ENCODE results near the gene MAML2. TPM values are rescaled to one million over a fixed set of nuclear protein-coding genes. Genes with fewer than 3 reads are reported as not detected.

MAML2 gene
- polyA plus RNA-seq, 3 donors = 30.1 to 32.2 (median 32.0) TPM

DNA sequence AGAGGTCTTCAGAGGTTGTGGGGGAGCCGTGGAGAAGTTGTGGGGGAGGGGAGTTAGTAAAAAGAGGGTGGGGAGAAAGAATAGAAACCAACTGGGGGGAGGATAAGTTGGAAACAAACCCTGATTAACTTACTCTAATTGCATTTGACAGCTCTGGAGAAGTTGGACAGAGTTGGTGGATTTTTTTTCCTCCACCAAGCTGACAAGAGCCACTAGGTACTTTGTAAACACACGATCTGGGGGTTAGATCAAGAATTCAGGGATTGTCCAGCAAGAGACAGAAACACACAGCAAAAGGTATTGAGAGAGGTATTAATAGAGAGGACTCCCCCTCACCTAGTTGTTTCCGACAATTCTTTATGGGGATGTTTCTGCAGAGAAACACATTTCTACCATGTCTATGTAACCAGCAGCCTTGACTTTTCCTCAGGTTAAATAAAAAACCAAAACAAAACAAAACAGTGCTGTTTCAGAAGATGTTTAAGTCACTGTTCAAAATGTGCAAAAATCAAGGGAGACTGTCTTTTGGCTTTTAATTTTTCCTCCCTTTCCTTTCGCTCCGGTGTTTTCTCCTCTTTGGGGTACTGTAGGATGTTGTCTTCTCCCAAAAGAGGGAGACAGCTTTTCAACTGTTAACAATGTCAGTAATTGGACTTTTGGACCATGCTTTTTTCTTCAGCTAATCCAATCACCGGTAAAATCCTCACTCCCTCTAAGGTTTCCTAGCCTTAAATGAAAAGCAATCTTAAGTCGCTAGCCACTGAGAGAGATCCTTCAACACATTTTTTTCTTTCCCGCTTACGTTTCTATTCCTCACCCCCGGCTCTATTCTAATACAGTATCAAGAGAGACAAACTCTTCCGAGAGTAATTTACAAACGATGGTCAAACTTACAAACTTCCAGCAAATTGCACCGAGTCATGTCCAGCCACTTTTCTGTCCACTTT, 708 bp downstream of the MAML2 start:
- no peak for DNase-seq (ENCODE audit: extremely low read depth in 1 of 11, low read depth in 9 of 11, low spot score in 4 of 11)

DNA sequence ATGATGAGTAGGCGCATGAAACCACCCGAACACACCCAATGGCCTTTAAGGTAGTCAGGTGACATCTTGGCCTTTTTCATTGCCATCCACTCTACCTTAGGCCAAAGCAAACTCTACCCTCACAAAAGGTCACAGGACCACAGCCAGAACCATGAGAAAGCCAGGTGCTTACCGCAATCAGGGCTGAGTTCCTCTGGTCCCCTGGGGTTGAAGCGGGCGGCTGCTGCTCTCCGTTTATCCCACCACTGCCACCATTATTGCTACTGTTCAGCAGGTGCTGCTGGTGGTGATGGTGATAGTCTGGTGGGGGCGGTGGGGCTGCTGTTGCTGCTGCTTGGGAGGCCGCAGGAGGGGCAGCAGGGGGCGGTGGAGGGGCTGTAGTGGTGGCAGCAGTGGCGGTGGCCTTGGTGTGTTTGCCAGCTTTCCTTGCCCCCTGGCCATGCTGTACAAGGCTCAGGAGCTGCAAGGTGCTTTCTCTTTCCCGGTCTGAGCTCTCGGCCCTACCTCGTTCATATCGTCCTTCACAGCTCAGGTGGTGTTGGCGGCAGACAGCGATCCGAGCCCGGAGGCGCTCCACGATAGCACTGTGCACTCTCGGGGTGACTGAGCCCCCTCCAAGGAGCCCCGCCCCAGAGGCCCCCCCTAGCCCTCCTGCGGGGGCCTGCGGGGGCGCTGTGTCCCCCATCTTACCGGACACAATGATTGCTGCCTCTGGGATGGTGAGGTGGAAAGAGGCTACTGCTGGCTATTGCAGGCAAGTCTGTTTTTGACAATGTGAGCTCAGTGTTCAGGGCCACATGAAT, 1.6 kb downstream of the MAML2 start:
- DNase-seq (ENCODE audit: extremely low read depth in 1 of 11, low read depth in 9 of 11, low spot score in 4 of 11) = no peak

DNA sequence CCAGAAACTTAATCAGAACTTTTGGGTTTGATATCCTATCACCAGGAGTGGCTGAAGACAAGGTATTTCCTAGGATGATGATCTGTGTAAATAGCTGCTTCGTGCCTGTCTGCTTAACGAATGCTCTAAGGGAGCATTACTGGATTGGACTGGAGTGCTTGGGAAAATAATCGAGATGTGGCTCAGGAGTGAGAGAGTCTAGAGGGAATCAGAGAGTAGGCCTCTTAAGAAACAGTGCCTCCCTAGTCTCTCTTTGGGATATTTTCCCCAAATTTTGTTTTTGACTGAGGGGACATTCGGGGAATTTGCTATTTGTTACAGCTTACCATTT, 2.5 kb downstream of the MAML2 start:
- DNase-seq (ENCODE audit: extremely low read depth in 1 of 11, low read depth in 9 of 11, low spot score in 4 of 11) = no peak

DNA sequence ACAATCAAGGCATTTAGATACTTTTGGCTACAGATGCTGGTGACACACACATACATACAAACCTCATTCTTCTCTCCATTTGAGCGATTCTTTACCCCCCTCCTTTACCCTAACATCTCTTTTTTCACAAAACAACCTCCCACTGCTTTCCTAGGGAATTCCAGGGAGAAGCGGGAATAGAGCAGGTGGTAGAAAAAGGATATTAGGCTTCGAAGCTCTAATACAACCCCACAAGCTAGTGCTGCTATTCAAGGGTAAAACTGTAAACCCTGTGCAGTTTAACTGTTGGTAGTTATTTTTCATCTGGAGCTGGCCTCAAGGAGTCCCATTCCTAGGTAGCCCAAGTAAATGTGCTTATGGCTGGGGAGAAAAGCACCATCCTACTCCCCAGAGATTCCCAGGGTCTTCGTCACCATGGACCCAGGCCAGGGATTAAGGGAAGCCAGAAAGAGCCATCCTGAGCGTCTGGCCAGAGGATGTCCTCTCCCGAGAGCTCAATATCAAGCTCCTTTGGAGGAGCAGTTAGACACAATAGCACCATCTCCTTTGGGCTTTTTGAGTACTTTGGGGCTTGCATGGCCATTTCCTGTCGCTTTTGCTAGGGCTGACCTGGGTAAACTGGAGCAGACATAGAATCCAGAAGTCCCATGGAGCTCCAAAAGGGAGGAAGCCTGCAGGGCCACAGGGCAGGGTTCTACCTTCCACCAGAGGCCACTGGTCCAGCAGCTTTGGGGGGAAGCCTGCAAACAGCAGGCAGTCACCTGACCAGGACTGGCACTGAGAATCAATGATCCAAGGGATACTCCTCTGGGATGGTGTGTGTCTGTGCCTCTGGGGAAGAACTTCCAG, 3.1 kb downstream of the MAML2 start:
- DNase-seq (ENCODE audit: extremely low read depth in 1 of 11, low read depth in 9 of 11, low spot score in 4 of 11) = no peak

DNA sequence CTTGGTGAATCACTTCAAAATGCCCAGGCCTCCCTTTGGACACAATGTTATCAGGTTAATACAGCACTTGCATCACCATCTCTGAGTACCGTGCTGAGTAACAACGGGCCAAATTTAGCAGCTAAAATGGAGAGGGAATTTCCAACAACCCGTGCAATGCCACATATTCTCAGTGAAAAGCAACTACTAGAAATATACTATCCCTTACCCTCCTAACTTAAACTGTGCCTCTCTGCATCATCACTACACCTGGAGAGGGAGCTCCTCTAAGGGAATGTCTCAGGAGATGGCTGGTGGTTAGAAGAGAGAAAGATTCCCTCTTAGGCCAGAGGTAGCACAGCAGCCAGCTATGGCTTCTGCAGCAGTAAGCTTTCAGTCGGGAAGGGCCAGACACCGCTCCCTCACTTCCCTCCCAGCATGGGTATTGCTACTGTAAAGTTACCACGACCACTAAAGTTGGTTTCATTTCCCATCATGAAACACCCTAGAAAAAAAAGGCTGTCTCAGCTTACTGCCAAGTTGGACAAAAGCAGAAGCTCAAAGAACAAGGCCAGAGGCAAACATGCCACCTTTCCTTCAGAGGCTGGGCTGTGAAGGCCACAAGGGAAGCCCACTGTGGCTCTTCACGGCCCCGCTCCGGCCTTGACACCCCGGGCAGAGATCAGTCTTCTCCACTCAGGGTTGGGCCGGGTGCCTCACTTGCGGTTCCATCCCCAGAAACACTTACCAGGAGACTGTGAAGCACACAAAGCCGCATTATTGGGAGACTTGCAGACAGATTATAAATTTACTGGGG, 3.9 kb downstream of the MAML2 start:
- no peak for DNase-seq (ENCODE audit: extremely low read depth in 1 of 11, low read depth in 9 of 11, low spot score in 4 of 11)

DNA sequence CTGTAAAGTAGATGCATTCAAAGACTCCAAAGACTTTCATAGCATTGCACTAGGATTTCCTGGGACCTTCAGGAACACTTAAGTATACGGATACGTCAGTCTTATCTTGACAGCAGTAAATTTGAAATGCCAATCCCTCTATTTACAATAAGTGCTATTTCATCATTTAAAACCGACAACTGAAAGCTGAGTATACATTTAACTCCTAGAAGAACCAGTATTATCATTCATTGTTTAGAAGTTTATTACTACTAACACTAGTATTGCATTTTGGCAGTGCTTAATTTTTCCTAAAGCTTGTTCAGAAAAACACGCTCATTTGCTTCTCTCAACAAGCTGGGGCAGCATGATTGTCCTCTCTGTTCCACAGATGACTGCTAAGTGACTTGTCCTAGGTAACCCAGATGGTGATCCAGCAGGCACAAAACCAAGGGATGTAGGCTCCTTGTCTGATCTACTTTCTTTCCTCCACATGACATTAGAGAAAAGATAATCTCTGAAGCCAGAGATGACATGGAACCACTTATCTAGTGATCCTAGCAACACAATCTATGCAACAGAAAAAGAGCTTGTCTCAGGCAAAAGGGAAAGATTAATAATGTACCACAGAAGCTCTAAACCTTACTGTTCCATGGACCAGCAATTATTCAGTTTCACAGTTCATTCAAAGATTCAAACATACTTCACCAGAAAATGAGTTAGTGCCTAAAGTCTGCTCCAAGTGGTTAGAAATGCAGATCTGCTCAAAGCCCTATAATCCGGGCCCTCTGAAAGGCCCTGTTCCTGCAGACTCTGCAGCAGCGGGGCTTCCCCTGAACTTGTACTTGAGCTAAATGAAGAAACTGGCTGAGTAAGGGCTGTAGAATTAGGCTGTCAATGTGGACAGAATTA, 5.2 kb downstream of the MAML2 start:
- no peak for DNase-seq (ENCODE audit: extremely low read depth in 1 of 11, low read depth in 9 of 11, low spot score in 4 of 11)

DNA sequence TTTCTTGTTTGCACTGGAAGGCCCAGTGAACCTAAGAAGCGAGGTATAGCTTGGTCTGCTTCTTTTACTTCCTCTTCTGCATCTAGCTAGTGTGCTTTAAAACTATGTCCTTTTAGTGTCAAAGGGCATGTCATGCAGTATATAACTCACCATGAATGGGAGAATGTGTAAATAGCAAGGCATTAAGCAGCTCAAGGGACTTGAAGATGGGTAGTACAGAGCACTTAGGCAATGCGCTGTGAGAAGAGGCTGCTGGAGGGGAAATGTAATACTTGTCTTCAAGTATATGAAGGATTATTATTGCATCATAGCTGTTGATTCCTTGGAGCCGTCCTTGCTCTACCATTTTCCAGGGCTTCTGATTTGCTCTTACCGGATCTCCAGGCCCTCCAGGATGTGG, 7.6 kb downstream of the MAML2 start:
- no peak for DNase-seq (ENCODE audit: extremely low read depth in 1 of 11, low read depth in 9 of 11, low spot score in 4 of 11)

DNA sequence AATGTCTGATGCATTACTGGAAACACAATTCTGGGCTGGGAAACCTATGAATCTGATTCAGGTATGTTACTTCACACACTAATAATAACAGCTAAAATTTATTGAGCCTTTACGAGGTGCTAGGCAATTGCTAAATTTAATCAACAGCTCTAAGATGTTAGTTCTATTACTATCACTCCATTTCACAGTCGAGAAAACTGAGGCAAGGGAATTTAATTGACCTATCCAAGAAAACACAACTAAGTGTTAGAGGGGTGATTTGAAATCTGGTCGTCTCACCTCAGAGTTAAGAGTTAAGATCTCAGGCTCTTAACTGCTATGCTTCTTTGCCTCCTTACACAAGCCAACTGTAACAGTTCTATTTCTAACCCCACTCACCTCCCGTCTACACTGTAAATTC, 8.8 kb downstream of the MAML2 start:
- DNase-seq (ENCODE audit: extremely low read depth in 1 of 11, low read depth in 9 of 11, low spot score in 4 of 11) = no peak

DNA sequence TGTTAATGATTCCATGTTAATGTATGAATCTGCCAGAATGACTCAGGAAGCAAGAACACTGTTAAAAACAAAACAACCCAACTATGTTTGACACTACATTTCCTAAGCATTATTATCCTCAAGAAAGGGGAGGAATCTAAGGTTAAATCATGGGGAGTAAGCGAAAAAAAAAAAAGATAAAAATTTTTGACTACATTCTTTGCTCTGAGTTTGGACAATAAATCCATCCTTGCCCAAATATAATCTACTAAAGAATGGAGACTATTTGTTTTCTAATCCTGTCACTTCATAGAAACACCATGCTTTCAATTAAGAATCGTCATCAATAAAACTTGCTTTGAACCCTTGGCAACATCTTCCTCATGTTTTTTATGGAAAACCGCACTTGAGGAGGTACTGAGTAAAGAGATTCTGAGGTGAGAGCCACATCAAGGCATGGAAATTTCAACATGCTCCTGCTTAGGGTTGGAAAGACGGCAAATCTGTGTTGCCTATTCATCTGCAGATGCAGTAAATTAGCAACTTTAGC, 9.7 kb downstream of the MAML2 start:
- DNase-seq (ENCODE audit: extremely low read depth in 1 of 11, low read depth in 9 of 11, low spot score in 4 of 11) = no peak

DNA sequence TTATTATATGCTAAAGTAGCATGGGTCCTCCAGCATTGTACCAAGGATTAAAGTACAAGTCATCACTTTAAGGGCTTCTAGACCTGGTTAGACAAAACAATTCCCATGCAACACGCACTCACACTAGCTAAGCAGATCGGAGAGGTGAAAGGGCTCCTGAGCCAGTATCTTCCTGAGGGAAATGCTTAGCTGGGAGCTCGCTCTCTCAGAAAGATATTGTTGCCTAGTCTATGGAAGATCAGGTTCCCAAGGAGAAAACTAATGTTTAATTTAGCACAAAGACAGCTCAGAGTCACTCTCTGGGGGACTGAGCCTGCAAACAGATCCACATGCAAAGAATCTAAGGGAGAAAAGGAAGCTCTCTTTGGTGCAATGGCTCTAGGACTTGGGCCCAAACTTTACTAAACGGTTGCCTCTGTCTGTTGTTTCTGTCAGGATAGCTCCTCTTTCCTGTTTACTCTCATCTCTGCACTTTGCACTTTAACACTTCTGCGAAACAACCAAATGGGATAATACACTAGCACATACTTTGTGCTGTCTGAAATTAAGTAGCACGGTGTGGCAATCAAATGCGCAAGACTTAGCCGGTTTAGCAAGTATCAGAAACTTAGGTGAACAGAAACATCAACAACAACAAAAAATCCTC, 10.7 kb downstream of the MAML2 start:
- DNase-seq (ENCODE audit: extremely low read depth in 1 of 11, low read depth in 9 of 11, low spot score in 4 of 11) = no peak

DNA sequence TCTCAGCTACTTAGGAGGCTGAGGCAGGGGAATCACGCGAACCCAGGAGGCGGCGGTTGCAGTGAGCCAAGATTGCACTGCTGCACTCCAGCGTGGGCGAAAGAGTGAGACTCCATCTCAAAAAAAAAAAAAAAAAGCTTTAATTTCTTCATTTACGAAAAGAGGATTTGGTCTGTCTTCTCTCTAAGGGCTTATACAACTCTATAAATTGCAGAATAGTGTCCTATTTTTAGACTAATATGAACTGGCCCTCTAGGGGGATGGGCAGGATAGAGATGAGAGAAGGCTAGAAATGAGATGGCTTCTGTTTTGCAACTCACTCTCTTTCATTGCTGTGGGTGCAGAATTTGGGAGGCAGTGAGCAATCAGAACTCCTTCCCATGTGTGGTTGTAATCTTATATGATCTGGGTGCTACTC, 11.3 kb downstream of the MAML2 start:
- DNase-seq (ENCODE audit: extremely low read depth in 1 of 11, low read depth in 9 of 11, low spot score in 4 of 11) = no peak

DNA sequence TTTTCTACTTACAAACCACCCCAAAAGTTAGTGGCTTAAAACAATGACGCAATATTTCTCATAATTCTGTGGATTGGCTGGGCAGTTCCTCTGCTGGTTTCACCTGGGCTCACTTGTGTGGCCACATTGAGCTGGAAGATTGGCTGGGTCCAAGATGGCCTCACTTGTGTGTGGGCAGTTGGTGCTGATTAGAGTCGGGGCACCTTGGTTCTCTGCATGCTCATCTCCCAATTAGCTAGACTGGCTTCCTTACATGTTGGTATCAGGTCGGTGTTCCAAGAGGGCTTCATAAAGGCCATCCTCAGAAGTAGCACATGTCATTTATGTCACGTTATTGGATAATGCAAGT, 12.5 kb downstream of the MAML2 start:
- DNase-seq (ENCODE audit: extremely low read depth in 1 of 11, low read depth in 9 of 11, low spot score in 4 of 11) = no peak

DNA sequence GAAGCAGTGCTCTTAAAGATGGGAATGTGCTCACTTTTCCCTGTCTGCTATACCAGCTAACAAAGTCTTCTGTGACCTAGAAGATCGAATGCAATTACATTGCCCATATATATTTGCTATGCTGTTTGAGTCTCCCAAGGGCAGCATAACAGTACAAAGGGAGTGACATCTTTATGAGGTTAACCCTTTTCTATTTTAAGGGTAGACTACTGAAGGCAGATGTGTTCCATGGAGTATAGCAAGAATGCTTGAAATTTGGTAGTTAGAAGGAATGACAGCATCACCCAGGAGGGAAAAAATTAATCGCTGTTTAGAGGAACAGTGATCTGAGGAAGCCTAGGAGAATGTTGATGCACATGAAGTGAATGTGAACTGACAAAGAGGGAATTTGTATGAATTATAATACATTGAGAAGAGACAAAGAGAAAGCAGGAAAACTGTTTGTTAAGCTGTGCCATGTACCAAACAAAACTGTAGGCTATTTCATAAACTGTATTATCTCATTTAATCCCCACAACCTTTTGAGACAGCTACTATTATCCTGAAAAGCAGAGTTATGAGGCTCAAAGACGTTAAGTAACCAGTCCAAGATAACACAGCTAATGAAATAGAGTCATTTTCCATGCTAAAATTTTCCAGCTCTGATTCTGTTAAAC, 13.0 kb downstream of the MAML2 start:
- no peak for DNase-seq (ENCODE audit: extremely low read depth in 1 of 11, low read depth in 9 of 11, low spot score in 4 of 11)

DNA sequence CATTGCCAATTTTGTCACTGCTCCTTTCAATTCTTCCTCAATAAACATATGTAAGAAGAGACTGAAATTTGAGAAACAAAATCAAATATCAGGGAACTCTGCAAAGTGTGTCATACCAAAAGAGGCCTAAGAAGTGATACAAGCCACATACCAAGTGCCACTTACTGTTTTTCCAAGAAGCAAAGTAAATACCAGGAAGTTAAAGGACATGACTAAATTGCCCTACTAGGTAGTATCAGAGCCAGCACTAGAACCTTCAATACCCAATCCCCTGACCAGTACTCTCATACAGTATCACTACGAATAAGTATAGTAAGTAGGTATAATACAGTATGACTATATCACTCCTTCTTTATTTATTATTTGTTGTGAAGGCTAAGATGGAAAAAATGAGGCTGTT, 13.6 kb downstream of the MAML2 start:
- no peak for DNase-seq (ENCODE audit: extremely low read depth in 1 of 11, low read depth in 9 of 11, low spot score in 4 of 11)

DNA sequence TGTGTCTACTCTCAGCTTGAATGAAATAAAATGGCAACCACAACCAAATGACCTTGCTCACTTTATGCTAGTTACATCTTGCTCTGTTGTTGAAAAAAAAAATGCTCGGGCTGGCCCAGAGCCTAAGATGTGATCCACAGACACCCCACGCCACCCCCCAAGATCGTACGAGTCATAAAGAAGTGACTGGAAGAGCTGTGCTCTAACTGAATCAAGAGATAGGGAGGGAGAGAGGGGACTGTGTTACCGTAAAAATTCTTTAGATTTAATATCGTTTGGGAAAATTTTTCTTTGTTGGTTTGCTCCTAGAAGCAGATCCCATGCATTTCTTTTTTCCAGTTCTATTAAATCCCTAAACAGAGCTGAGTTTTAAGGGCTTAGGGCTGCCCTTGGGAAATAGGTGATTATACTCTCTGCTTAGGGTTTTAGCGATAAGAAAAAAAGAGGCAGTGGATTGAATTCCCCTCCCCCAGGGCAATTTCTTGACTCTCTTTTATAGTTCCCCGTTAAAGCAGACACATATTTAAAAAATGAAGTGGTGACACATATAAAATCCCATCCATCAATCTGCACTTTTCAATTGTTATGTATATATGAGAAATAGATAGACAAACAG, 14.5 kb downstream of the MAML2 start:
- no peak for DNase-seq (ENCODE audit: extremely low read depth in 1 of 11, low read depth in 9 of 11, low spot score in 4 of 11)

DNA sequence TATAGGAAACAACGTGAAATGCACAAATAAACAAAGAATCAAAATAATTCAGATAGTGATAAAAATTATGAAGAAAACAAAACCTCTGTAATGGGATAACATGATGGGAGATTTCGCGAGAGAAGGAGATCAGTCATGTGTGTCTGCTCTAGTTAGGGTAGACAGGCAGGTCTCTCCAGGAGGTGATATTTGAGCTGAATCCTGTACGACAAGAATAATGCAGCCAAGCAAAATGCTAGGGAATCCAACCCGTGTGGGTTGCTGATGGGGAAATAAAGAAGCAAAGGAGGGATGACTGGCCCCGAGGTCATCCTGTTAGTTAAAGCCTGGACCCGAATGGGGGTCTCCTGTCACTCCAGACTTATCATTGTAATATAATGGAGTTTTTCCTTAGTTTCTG, 16.0 kb downstream of the MAML2 start:
- no peak for DNase-seq (ENCODE audit: extremely low read depth in 1 of 11, low read depth in 9 of 11, low spot score in 4 of 11)

Measured in renal cortex interstitium (tissue), 11 donors.